ENCODE results near the gene LCLAT1.
A peak's percentile ranks its signal among the peaks of the same experiment; 100 is the strongest.

LCLAT1 gene

DNA sequence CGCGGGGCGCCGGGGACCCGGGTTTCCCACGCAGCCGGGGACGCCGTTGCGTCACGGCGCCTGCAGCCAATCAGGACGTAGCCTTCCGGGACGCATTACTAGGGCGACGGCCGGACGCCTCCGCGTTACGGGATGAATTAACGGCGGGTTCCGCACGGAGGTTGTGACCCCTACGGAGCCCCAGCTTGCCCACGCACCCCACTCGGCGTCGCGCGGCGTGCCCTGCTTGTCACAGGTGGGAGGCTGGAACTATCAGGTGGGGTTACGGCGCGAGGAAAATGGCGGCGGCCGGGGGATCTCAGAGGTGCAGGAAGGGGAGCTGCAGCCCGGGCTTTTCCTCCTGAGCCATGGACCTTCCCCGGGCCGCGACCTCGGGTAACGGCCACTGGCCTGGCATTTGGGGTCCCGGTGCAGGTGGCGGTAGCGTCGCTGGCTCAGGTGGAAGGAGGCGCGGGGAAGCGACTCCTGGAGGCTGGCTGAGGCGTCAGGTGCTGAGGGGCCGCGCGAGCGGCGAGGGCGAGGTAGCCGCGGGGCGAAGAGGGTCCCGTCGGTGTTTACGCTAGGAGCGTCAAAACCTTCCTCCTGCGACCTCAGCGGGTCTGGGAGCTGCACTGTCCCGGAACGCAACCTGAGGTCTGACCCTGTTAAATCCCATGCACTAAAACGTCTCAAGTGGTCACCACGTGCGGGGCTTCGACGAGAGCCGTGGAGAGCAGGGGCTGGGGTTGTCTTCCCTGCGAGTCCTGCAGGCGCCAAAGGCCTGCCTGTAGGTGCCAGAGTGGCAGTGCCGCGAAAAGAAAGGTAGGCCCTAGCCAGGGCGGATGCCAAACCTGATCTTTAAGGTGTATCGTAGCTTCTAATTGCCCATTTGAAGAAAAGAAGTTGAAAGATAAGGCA, at the start of gene LCLAT1:
TSS of gene LCLAT1 (plus strand) at position 98 of the 897 bp plus-strand sequence. CDS start 78,345 bp downstream, outside the sequence.
- TF ChIP-seq, protein P1, sequence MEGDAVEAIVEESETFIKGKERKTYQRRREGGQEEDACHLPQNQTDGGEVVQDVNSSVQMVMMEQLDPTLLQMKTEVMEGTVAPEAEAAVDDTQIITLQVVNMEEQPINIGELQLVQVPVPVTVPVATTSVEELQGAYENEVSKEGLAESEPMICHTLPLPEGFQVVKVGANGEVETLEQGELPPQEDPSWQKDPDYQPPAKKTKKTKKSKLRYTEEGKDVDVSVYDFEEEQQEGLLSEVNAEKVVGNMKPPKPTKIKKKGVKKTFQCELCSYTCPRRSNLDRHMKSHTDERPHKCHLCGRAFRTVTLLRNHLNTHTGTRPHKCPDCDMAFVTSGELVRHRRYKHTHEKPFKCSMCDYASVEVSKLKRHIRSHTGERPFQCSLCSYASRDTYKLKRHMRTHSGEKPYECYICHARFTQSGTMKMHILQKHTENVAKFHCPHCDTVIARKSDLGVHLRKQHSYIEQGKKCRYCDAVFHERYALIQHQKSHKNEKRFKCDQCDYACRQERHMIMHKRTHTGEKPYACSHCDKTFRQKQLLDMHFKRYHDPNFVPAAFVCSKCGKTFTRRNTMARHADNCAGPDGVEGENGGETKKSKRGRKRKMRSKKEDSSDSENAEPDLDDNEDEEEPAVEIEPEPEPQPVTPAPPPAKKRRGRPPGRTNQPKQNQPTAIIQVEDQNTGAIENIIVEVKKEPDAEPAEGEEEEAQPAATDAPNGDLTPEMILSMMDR (IDR thresholded peaks at IDR 0.05; ENCODE audit: low read depth, low read length, missing control alignments) = peak; percentile 21

DNA sequence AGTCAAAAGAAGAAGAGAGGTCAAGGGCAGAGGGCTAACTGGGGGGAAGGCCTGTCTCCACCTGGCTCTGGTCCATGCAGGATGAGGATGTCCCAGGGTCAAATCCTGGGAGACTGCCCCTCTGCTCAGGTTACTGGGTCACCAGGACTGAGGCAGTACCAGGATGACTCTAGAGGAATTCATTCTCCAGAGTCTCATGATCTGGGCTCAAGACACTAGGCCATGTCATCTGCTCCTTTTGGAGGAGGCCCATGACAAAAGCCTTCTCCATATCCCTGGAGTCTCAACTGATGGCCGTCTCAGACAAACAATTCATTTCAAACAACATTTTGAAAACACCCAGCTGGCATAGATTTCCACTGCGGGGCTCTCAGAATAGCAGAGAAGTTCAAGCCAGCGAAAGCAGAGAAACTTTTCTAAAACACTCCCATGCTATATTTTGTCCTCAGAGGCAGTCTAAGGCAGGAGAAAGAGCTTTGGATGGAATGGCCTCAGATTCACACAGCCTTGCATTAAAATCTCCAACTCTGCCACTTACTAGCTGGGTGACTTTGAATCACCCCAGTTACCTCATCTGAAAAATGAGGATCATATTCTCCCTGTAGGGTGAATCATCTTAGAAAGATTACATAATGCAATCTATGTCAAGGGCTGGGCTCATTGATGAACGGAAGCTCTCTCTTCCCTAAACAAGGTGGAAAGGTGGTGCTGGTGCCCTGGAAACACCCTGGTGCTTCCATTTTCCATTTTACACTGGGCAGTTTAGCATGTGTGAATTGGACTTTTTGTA, 48.8 kb upstream of the LCLAT1 start:
- TF ChIP-seq, protein P1 (IDR thresholded peaks at IDR 0.05; ENCODE audit: low read depth, low read length, missing control alignments) = no peak
- DNase-seq (ENCODE audit: low read depth) = no peak
- H3K4me3 ChIP-seq (ENCODE audit: low read depth, low read length) = no peak overlapping the region

More for the DNA sequence above, at the start of gene LCLAT1:
- DNase-seq (ENCODE audit: low read depth) = peak; percentile 48
- peak within 1 kb of the TSS; percentile 85 for H3K4me3 ChIP-seq (ENCODE audit: low read depth, low read length)

DNA sequence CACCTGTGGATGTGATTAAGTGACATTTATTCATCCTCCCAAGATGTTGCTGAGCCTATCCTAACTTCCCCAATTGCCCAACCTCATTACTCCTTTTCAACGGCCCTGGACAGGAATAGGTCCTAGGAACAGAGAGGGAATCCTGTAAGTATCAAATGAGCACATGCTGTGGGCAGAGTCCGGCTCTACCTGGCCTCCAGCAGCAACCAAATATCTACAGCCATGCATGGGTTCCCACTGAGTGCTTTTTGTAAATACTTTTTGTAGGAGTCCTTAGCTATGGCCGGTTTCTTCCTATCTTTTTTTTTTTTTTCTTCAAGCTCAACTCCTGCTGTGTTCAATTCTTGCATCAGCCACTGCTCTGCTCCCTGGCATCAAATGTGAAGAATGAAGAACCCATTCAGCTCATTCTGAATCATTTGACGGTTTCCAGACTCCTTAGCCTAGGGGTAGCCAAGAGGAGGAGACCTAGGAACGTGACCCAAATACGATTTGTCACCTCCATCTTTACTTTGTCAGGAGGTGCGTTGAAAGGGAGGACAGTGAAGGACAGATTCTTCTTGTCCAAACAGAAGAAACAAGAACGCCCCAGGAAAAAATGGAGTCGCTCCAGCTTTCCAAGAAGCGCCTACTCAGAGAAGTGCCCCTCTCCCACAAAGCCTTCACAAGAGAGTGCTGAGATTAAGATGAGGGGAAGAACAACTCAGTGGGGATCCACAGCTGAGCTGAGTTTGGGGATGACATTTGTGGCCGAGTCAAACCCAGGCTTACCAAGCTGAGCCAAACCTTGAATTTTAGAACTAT, 46.7 kb upstream of the LCLAT1 start:
- DNase-seq (ENCODE audit: low read depth) = no peak
- TF ChIP-seq, protein P1 (IDR thresholded peaks at IDR 0.05; ENCODE audit: low read depth, low read length, missing control alignments) = no peak
- no peak overlapping the region for H3K4me3 ChIP-seq (ENCODE audit: low read depth, low read length)

DNA sequence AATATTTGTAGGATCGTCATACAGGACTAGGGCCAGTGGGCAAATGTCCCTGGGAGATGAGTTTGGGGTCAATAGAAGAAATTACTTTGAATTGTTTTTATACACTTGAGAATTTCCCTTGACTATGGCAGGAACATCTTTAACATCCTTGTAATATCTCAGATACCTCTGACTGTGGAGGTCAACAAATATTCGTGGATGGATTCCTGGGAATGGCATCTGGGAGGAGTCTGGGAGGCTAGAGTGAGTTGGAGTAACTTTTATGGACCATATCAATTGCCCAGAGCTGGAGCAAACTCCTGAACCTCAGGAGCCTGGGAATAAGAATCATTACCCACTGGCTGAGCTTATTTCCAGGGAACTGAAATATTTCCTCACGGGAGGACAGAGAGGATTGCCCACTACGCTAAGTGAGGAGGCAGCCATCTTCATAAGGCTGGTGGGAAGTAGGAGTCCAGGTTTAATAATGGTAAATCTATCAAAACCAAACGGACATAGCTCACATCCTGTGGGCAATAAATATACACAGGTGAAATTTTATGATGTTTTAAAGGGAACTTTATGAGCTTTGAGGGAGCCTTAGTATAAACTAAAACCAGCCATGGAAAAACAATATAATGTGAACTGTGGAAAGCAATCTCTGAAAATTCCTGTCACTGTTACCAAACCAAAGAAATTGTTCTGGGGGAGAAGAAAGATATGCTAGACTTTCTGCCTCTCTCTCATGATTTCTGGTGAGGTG, 44.4 kb upstream of the LCLAT1 start:
- TF ChIP-seq, protein P1 (IDR thresholded peaks at IDR 0.05; ENCODE audit: low read depth, low read length, missing control alignments) = no peak
- DNase-seq (ENCODE audit: low read depth) = no peak
- H3K4me3 ChIP-seq (ENCODE audit: low read depth, low read length) = no peak overlapping the region

DNA sequence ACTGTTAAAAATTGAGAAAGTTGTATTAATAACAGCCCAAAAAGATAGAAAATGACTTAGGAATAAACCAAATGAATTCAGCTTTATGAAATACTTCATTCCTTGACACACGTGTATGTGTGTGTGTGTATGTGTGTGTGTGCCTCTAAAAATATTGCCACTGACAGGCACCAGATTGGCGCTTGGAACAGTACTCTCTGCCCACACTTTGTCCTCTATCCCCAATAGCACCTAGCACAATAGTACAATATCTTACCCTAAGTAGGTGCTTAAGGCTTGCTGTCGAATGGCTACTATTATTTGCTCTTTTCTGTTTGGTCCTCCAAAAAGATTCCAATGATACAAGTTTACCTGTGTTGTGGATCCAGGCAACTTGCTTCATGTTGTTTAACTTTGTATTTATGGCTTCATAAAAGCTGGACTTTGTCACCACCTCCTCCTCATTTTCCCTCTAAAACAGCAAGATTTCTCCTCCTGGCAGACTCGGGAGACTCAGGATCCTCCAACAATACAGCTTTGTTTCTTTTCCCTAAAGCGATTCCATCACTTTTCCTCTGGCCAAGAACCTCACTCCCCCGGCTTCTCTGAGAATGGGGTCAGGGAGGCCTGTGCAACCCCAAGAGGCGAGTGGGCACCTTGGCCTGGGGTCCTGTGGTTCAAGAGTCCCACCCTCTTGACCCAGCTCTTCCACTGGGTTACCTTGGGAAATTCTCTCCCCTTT, 43.3 kb upstream of the LCLAT1 start:
- no peak for DNase-seq (ENCODE audit: low read depth)
- TF ChIP-seq, protein P1 (IDR thresholded peaks at IDR 0.05; ENCODE audit: low read depth, low read length, missing control alignments) = no peak
- no peak overlapping the region for H3K4me3 ChIP-seq (ENCODE audit: low read depth, low read length)

Measured in GM12864 (cell line).